HepG2 (cell line): ENCODE measurements around the gene SMIM28. TPM values are rescaled to one million over a fixed set of nuclear protein-coding genes. Genes with fewer than 3 reads are reported as not detected.

Source experiments
- CBFB ChIP-seq: sonication (generic); formaldehyde crosslinking; IDR thresholded peaks from 2 replicates; pipeline ENCODE4 v1.4.0; 2020; ENCODE audit warnings: missing genetic modification reagents
- CREM ChIP-seq, 2 experiments: sonication (generic) in 1 of 2; formaldehyde crosslinking in 1 of 2; IDR thresholded peaks; 2 replicates each; pipeline versions ENCODE4 v1.4.0 to v1.6.1; 2016 to 2020; ENCODE audit warnings: antibody characterized with exemption in 1 of 2, mild to moderate bottlenecking in 1 of 2, missing genetic modification reagents in 1 of 2
- FOXJ3 ChIP-seq: sonication (generic); formaldehyde crosslinking; IDR thresholded peaks from 2 replicates; pipeline ENCODE4 v1.4.0; 2020; ENCODE audit warnings: missing genetic modification reagents, mild to moderate bottlenecking, borderline replicate concordance
- GFI1 ChIP-seq: sonication (generic); formaldehyde crosslinking; IDR thresholded peaks from 2 replicates; pipeline ENCODE4 v1.5.0; 2020; ENCODE audit warnings: missing genetic modification reagents, mild to moderate bottlenecking, borderline replicate concordance
- KLF6 ChIP-seq: IDR thresholded peaks from 2 replicates; pipeline ENCODE4 v1.8.0; 2016; ENCODE audit warnings: missing biosample characterization, missing genetic modification reagents
- MIXL1 ChIP-seq: IDR thresholded peaks from 2 replicates; pipeline ENCODE4 v1.6.1; 2016
- NFIC ChIP-seq: IDR thresholded peaks from 2 replicates; pipeline ENCODE4 v1.6.1; 2012; ENCODE audit warnings: mild to moderate bottlenecking, low read length, inconsistent platforms
- NR3C1 ChIP-seq: sonication (generic); formaldehyde crosslinking; IDR thresholded peaks from 2 replicates; pipeline ENCODE4 v1.4.0; 2020; ENCODE audit warnings: missing genetic modification reagents
- PTBP1 ChIP-seq: fragments of 200-400 bp; formaldehyde crosslinking; IDR thresholded peaks from 2 replicates; pipeline ENCODE4 v1.6.1; 2018; ENCODE audit warnings: low read length, low read depth; ENCODE audit not compliant: poor library complexity, severe bottlenecking
- SCMH1 ChIP-seq: sonication (generic); formaldehyde crosslinking; IDR thresholded peaks from 2 replicates; pipeline ENCODE4 v1.9.0; 2021; ENCODE audit warnings: missing genetic modification reagents, mild to moderate bottlenecking, borderline replicate concordance
- SNAPC5 ChIP-seq: sonication (generic); formaldehyde crosslinking; IDR thresholded peaks from 2 replicates; pipeline ENCODE4 v1.8.1; 2023; ENCODE audit warnings: mild to moderate bottlenecking, missing genetic modification reagents, borderline replicate concordance
- WIZ ChIP-seq: sonication (generic); formaldehyde crosslinking; IDR thresholded peaks from 2 replicates; pipeline ENCODE4 v1.5.1; 2020; ENCODE audit warnings: mild to moderate bottlenecking, missing genetic modification reagents
- ZBTB7B ChIP-seq: sonication (generic); formaldehyde crosslinking; IDR thresholded peaks from 2 replicates; pipeline ENCODE4 v1.4.0; 2020; ENCODE audit warnings: missing genetic modification reagents
- ZKSCAN8 ChIP-seq: IDR thresholded peaks from 2 replicates; pipeline ENCODE4 v1.6.1; 2016; ENCODE audit warnings: borderline replicate concordance, missing genetic modification reagents, missing compliant biosample characterization
- ZNF34 ChIP-seq: sonication (generic); formaldehyde crosslinking; IDR thresholded peaks from 2 replicates; pipeline ENCODE4 v1.4.0; 2020; ENCODE audit warnings: mild to moderate bottlenecking, missing genetic modification reagents, borderline replicate concordance
- ZNF407 ChIP-seq: sonication (generic); formaldehyde crosslinking; IDR thresholded peaks from one replicate; pipeline ENCODE4 v1.5.1; 2020; ENCODE audit warnings: mild to moderate bottlenecking, missing genetic modification reagents; ENCODE audit errors: not compliant biosample characterization
- ZNF510 ChIP-seq: sonication (generic); formaldehyde crosslinking; IDR thresholded peaks from 2 replicates; pipeline ENCODE4 v1.4.0; 2020; ENCODE audit warnings: low read depth, mild to moderate bottlenecking, missing genetic modification reagents
- ZNF550 ChIP-seq: sonication (generic); formaldehyde crosslinking; IDR thresholded peaks from 2 replicates; pipeline ENCODE4 v1.4.0; 2020; ENCODE audit warnings: mild to moderate bottlenecking, missing genetic modification reagents, borderline replicate concordance
- ZNF7 ChIP-seq: IDR thresholded peaks from 2 replicates; pipeline ENCODE4 v1.6.1; 2016; ENCODE audit warnings: missing biosample characterization, missing genetic modification reagents
- ZNF720 ChIP-seq: sonication (generic); formaldehyde crosslinking; IDR thresholded peaks from 2 replicates; pipeline ENCODE4 v1.4.0; 2020; ENCODE audit warnings: missing genetic modification reagents
- ZNF788 ChIP-seq: sonication (generic); formaldehyde crosslinking; IDR thresholded peaks from 2 replicates; pipeline ENCODE4 v1.5.0; 2020; ENCODE audit warnings: mild to moderate bottlenecking, missing genetic modification reagents, borderline replicate concordance
- polyA plus RNA-seq, 8 experiments: library from polyadenylated mRNA; depleted of rRNA in 3 of 8; stranded (reverse) in 7 of 8; unstranded in 1 of 8; fragments of >200 nt; fragmentation: Illumina TruSeq in 4 of 8; extraction: Trizol in 4 of 8; gene quantifications; 2 replicates each; pipeline versions ENCODE4 v1.2.1 to v1.2.3, GENCODE V29; 2011 to 2016; ENCODE audit warnings: low read depth in 4 of 8, missing spikeins in 1 of 8, mixed read lengths in 1 of 8; ENCODE audit not compliant: insufficient read depth in 1 of 8
- total RNA-seq, 5 experiments: library from RNA; depleted of rRNA; stranded (reverse); fragments of >200 nt; fragmentation: Illumina TruSeq; extraction: Trizol; gene quantifications; 2 replicates each; pipeline ENCODE4 v1.2.3, GENCODE V29; 2016; ENCODE audit warnings: low read depth in 1 of 5

SMIM28 gene
- total and polyA plus RNA-seq, 2 of the 13 experiments (the other 11 are each of a cell fraction or from before 2014, with no cell fraction given) = not detected

- TF ChIP-seq SNAPC5 (no peak), CBFB (CRISPR knock-in tag) (peak; percentile 74; the same call in 1 of the 2 replicates), CREM (IDR thresholded peaks at IDR 0.05) (no peak), CREM (CRISPR knock-in tag; IDR thresholded peaks at IDR 0.05) (no peak), ZNF407 (CRISPR knock-in tag) (peak; percentile 87), NFIC (no peak), NR3C1 (CRISPR knock-in tag) (no peak), ZNF720 (CRISPR knock-in tag) (no peak), WIZ (0 out of 2 replicates have a peak, but pooled peaks have one; percentile 54), ZNF34 (CRISPR knock-in tag) (peak; percentile 90; the same call in 1 of the 2 replicates), PTBP1 (peak; percentile 19), FOXJ3 (CRISPR knock-in tag) (0 out of 2 replicates have a peak, but pooled peaks have one; percentile 39), ZNF788 (CRISPR knock-in tag) (peak; percentile 80), ZKSCAN8 (CRISPR knock-in tag) (peak; percentile 45; the same call in 1 of the 2 replicates), ZNF7 (CRISPR knock-in tag) (0 out of 2 replicates have a peak, but pooled peaks have one; percentile 9), SCMH1 (no peak), MIXL1 (CRISPR knock-in tag) (peak; percentile 31; the same call in 1 of the 2 replicates), ZNF550 (CRISPR knock-in tag) (no peak), ZBTB7B (CRISPR knock-in tag) (peak; percentile 96), KLF6 (peak; percentile 43; the same call in 1 of the 2 replicates), GFI1 (CRISPR knock-in tag) (peak; percentile 72; the same call in 1 of the 2 replicates), ZNF510 (CRISPR knock-in tag) (peak; percentile 17; the same call in 1 of the 2 replicates)
Measured at GRCh38 chr6:138403801-138404665, 26.3 kb downstream of the SMIM28 start, which contains the start of gene HEBP2 (continued).
